Mammary epithelial cell (primary cell): ENCODE data around the gene GOLGA8K.
"Not testable (repeated sequence)": the region's sequence is repeated elsewhere in the genome, so short reads cannot be mapped to it uniquely, and the experiment has no call there.

Experiments used
- CTCF ChIP-seq, 2 donors: IDR thresholded peaks in 1 of 2; conservative IDR thresholded peaks in 1 of 2; 2 replicates each; pipeline ENCODE4 v1.5.1; 2011 to 2012; ENCODE audit warnings: inconsistent platforms in 2 of 2, low read length in 2 of 2, mild to moderate bottlenecking in 2 of 2, control low read depth in 1 of 2, low read depth in 1 of 2; ENCODE audit not compliant: insufficient read depth in 1 of 2; ENCODE audit errors: extremely low read depth in 1 of 2
- EZH2 ChIP-seq: IDR thresholded peaks from 2 replicates; pipeline ENCODE4 v1.6.1; 2012; ENCODE audit warnings: low read length, inconsistent platforms, borderline replicate concordance

GRCh38 chr15:32394745-32395144 lies 8.3 kb downstream of the GOLGA8K start:
- not testable (repeated sequence) for TF ChIP-seq CTCF (conservative IDR thresholded peaks at IDR 0.05 in 1 of 2, IDR thresholded peaks at IDR 0.05 in 1 of 2; ENCODE audit: extremely low read depth in 1 of 2, insufficient read depth in 1 of 2, low read depth in 1 of 2, low read length in 2 of 2); EZH2
